GM12864 (cell line): Measurements from ENCODE around the gene SNAI1.

ENCODE experiments used
- DNase-seq: peaks from one replicate; pipeline ENCODE4 v3.0.0-alpha.2; 2011; ENCODE audit warnings: low read depth
- H3K4me3 ChIP-seq: 2 replicates; pipeline ENCODE4 v1.5.1; 2011; ENCODE audit warnings: mild to moderate bottlenecking, low read depth, low read length, control low read depth
- CTCF ChIP-seq: IDR thresholded peaks from 2 replicates; pipeline ENCODE4 v1.5.1; 2011; ENCODE audit warnings: low read depth, mild to moderate bottlenecking, moderate library complexity, low read length, control low read depth, inconsistent platforms; ENCODE audit errors: missing control alignments

Gene SNAI1

GRCh38 chr20:49982346-49983122 lies at the start of gene SNAI1:
Gene SNAI1 (plus strand): TSS chr20:49982980. CDS start chr20:49983060, 80 bp downstream.
- peak; percentile 61 for TF ChIP-seq CTCF
- peak within 1 kb of the TSS; percentile 44 for H3K4me3 ChIP-seq
- peak; percentile 42 for DNase-seq

GRCh38 chr20:49935746-49936152 lies 47.0 kb upstream of the SNAI1 start:
- peak overlapping the region; percentile 71 for H3K4me3 ChIP-seq
- DNase-seq: no peak
- no peak for TF ChIP-seq CTCF

- peak within 1 kb of the TSS; percentile 71 for H3K4me3 ChIP-seq
- DNase-seq: peak; percentile 70
- no peak for TF ChIP-seq CTCF
These were observed 46.4 kb upstream of the SNAI1 start, which contains the start of gene RNF114 for GRCh38 chr20:49936153-49937026. Gene RNF114 (plus strand): TSS chr20:49936397. CDS start chr20:49936413, 16 bp downstream.

GRCh38 chr20:49937027-49937929 lies 45.5 kb upstream of the SNAI1 start:
- no peak for DNase-seq
- H3K4me3 ChIP-seq: peak overlapping the region; percentile 71
- no peak for TF ChIP-seq CTCF

GRCh38 chr20:49938173-49939163 lies 44.3 kb upstream of the SNAI1 start:
- peak overlapping the region; percentile 71; the same call in 1 of the 2 replicates for H3K4me3 ChIP-seq
- no peak for DNase-seq
- no peak for TF ChIP-seq CTCF
